ENCODE results near the gene SFXN2.
A peak's percentile ranks its signal among the peaks of the same experiment; 100 is the strongest.
"Not testable (repeated sequence)": the region's sequence is repeated elsewhere in the genome, so short reads cannot be mapped to it uniquely, and the experiment has no call there.

SFXN2 gene

DNA sequence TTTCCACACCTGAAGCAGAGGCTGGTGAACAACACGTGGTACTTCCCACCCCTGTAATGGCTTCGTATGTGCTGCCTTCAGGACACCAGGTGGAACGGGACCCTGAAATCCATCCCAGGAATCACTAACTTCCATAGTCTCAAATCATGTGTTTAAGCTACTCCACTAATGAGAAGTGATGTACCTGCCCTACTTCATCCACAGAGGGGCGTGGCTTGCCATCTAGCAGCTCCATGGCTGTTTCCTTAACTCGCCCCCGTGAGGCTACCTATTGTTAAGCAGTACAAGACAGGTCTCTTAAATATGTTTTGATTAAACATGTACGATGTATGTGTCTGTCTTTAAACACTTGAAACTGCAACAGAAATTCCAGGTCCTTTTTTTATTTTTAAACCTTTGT, 32.0 kb upstream of the SFXN2 start:
- DNase-seq, result no peak

DNA sequence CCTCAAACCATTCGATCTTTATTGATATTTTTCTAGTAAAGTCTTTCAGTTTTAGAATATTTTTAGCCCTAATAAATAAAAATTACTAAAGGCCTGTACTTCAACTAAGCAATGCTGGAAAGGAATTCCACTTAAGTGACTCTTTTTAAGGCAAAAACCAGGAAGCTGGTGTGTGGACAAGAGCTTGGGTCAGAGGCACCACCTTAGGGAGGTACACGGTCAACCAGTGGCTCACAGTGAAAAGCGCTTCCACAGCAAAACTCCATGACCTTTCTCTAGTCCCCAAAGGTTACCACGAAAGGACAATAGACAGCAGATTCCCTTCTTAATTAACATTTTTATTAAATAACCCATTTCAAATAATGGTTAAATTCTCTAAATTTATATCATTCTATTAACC, 31.5 kb upstream of the SFXN2 start:
- no peak for DNase-seq

DNA sequence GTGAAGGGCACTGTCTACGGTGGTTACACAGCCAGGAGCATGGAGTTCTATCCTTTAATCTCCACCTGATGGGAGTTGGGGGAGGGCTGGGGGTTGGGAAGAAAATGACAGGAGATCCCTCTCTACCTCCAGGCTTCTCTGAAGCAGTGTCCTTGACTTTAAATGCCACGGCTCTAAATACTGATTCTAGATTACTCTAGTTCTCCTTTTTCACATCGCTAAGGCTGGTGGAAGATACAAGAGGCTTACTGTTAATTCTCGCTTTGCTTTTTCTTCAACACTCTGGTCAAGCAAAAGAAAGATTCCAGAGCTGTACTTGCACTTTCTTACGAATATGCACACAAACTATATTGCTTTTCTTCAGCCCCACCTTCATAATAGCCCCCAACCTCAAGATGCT, 30.7 kb upstream of the SFXN2 start:
- no peak for DNase-seq

DNA sequence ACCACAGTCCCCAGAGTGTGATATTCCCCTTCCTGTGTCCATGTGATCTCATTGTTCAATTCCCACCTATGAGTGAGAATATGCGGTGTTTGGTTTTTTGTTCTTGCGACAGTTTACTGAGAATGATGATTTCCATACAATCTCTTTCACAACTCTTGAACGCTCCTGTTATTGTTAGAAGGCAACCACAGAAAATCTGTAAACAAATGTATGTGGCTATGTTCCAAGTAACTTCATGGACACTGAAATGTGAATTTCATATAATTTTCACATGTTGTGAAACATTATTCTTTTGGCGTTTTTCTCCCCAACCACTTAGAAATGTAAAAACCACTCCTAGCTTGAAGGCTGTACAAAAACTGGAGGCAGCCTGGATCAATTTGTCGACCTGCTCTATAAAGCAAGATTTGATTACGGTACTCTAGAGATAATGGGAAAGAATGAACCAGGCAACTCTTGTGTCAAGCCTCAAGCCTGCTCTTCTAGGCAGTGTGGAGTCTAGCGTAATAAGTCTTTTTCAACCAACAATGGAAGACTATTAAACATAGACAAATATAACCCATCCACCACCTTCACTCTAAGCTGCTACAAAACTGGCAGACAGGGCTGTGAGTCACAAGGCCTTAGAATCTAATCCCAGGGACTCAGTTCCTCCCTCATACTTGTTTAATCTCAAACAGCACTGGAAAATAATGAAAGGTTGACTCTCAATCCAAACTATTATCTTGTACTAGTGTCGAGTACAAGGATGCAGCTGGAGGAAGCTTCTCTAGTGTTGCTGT, 23.0 kb upstream of the SFXN2 start:
- DNase-seq, result no peak

DNA sequence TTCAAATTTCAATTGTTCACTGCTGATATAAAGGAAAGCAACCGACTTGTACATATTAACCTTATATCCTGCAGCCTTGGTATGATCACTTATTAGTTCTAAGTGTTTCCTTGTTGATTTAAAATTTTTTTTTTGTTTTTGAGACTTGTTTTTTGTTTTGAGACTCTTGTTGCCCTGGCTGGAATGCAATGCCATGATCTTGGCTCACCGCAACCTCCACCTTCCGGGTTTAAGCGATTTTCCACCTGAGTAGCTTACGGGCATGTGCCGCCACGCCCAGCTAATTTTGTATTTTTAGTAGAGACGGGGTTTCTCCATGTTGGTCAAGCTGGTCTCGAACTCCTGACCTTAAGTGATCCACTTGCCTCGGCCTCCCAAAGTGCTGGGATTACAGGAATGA, 19.0 kb upstream of the SFXN2 start:
- DNase-seq, result not testable (repeated sequence)

DNA sequence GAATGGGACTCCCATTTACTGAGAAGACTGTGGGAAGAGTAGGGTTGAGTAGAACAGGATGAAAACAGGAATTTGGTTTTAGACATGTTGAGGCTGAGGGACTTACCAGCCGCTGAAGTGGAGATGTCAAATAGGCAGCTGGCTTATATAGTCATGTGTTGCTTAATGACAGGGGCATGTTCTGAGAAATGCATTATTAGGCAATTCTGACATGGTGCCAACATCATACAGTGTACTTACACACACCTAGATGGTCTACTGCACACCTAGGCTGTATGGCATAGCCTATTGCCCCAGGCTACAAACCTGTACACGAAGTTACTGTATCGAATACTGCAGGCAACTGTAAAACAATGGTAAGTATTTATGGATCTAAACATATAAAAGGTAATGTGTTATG, 17.7 kb upstream of the SFXN2 start:
- DNase-seq, result no peak

DNA sequence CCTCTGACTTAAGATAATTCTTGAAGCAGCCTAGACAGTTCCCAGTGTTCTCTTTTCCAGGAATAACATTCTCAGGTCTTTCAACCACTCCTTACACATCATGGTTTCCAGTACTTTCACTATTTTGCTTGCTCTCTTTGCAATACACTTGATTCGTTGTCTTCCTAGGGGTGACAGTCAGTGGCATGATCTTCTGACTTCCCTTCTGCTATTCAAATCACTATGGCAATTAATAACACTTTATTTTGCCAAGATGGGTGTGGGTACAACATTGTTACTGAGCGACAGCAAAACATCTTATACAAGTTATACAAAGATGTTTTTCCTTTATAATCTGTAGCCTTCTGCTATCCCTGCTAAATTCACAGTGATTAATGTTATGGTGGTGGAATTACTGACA, 15.5 kb upstream of the SFXN2 start:
- no peak for DNase-seq

DNA sequence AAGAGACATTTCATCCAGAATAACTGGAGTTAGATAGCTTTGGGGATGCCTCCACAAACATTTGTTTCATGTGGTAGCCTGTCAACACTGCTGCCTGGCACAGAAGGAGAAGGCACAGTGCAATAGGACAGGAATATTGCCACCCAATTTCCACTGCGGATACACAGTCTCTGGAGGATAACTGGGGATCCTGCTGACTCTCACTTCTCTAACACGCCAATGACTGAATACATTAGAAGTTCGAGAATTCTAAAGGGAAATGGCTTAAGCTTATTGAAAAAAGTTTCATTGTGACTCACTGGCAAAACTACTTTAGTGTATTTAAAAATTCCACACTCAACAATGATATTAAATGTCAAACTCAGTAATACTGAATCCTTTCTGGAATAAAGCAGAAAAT, 13.2 kb upstream of the SFXN2 start:
- no peak for DNase-seq

DNA sequence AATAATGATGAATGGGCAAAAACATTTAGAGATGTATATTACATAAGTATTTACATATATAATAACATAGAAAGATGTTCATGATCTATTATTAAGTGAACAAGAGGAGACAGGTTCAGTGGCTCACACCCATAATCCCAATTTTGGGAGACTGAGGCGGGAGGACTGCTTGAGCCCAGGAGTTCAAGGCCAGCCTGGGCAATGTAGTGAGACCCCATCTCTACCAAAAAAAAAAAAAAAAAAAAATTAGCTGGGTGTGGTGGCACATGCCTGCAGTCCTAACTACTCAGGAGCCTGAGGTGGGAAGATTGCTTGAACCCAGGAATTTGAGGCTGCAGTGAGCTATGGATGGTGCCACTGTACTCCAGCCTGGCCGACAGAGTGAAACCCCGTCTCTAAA, 12.6 kb upstream of the SFXN2 start:
- DNase-seq, result no peak

DNA sequence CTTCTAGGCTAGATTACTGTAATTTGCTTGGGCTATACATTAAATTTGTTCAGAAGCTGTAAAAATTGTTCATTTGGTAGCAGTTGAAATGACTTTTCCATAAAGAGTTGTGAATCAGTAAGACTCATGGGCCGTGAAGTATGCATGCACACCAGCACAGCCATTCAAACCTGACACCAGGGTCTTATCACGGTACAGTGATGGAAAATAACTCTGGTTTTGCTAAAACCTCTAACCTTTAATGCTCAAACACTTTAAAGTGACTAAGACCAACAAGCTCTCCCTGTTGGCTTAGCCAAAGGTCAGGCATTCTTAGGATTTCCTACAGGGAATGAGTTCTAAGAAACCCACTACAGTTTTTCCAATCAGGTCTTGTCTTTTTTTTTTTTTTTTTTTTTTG, 11.7 kb upstream of the SFXN2 start:
- no peak for DNase-seq

DNA sequence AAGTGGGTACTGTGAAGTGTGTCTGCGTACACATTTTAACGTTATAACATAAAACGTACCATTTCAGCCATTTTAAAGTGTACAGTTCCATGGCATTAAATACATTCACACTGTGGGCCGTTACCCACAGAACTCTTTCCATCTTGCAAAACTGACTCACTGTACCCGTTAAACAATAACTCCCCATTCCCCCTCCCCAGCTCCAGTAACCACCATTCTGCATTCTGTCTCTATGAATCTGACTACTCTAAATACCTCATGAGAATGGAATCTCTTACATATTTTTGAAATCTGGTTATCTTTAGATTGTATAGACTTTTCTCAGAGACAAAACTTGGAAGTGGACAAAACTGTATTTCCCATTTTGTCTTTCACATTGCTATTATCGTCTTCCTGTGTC, 9.5 kb upstream of the SFXN2 start:
- no peak for DNase-seq

DNA sequence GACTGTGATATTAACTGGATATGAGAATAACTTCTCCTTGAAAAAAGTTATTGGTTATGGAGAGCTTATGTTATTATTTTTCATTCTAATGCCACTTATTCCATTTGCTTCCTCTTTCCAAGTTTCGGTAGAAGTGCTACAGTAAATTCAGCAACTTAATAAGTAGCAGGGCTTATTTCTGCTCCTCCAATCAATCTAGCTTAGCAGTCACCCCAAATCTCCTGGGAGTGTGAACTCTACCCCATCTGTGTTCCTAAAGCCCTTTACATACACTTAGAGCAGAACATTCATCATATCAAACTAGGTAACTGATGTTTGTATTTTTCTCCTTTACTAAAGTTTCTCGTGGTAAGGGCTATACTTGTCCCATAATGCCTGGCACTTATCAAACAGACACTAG, 8.9 kb upstream of the SFXN2 start:
- no peak for DNase-seq

DNA sequence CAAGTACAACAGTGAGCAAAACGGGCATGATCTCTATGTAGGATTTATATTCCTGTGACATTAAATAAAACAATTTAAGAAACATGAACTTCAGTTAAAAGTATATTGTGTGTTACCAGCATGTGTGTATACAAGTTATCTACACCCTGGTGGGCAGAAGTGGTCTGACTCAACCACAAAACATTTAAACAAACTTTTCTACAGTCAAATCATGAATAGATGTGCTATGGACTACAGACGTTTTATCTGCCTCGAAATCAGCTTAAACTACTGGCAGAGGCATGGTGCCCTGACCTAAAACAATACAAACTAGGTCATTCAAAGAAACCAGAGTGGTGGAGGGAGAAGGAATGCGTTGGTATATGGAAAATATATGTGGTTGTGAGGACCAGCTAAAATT, 3.8 kb upstream of the SFXN2 start:
- no peak for DNase-seq

DNA sequence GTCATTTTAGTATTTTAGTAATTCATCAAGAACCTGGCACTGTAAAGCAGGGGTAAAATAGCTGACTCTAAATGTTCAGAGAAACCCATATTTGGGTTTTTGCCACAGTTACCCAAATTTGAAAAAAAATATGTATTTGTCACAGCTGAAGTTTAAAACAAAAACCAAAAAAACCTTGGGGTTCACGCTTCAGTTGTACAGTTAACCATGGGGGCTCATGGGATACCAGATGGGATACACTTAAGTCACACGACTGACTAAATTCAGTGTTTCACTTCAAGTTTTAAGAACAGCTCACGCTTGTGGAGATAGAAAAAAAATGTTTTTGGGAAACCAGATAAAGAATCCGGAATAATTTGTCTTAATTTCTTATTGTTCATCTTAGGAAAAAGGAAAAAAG, 2.3 kb upstream of the SFXN2 start:
- DNase-seq, result no peak

DNA sequence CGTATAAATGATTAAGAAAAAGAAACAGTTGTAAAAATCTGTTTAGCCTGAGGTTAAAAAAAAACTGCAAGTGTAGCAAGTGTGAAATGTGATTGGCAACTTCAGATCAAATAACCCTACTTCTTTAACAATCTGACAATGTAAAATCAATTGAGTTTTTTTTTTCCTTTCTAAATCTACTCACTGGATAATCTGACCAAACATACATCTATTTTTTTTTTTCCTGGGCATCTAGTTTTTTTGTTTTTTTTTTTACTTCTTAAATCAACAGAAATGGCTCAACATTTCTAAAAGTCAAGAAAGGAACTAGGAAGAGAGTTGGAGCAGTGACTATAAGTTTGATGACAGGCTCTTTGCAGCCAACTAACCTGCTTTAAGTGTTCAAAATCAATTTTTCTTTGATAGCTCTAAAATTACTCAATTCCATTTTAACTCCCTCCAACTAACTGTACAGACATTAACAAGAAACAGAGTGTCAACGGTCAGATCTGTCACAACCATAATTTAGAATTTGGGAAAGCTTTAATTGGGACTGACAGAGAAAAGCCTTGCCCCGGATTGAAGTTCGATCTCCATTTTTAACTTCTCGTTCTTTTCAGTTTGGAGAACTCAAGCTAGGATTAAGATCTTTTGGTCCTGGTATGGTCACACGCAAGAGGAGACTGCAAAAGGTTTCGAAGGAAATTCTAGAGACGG, 1.4 kb upstream of the SFXN2 start:
- no peak for DNase-seq

DNA sequence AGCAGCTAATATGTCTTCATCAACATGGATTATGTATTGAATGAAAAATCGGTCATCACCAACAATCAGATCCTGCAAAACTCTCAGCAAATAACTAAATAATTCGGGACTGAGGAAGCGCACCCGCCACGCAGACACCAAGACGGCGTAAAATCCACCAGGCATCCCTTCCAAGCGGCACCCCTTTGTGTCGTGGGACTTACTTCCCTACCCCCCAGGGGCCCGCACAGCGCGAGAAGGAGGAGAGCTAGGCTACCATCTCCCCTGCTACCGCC, 960 bp upstream of the SFXN2 start:
- DNase-seq, result no peak

DNA sequence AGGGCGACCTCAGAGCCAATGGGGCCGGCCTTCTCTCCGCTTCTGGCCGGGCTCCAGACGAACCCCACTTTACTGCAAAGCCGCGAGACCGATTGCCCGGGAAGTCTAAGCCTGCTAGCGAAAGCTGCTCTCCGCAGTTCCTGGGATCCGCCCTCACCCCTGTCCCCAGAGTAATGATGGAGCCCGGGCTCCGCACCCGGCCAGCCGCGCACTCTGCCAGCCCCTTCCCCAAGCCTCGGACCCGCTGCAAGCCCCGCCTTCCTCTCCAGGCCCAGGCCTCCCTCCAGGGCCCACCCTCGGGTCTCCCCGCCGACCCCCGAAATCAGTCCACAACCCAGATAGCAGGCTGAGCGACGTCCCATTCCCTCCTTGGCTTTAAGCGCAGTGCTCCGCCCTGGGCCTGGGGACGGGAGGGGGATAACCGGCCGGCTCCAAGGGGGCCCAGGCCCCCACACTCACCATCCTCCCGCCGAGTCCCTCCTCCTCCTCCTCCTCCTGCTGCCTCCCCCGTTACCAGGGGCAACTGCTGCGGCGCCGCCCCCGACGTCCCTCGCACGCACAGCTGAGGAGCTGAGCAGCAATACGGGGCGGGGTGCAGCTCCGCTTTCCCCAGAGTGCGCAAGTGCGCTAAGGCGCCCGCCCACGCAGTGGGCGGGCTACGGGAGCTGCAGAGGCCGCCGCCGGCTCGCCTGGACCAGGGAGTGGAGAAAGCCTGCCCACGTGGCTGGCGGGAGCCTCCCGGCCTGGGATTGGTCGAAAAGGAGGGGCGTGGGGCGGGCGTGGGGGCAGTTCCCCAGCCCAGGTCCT, 419 bp upstream of the SFXN2 start, which contains the start of gene ARL3:
TSS of gene ARL3 (minus strand) at position 584 of the 807 bp plus-strand sequence. CDS start at position 462, 122 bp downstream.
- peak; percentile 90 for DNase-seq

DNA sequence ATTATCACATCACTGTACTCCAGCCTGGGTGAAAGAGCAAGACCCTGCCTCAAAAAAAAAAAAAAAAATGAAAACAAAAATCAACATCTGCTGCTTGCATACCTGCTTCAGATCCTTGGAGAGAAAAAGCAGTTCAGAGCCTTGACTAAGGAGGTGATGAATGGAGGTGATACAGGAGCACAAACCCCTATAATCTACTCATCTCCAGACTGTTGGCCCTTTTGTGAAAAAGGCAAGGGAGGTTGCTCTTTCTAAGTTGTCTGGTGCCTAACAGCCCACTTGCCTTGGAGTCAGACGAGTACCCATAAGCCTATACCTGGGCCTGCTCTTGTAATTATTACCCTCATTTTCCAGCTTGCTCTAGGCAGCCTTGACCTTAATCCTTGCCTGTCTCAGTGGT, 1.4 kb downstream of the SFXN2 start:
- DNase-seq, result no peak

DNA sequence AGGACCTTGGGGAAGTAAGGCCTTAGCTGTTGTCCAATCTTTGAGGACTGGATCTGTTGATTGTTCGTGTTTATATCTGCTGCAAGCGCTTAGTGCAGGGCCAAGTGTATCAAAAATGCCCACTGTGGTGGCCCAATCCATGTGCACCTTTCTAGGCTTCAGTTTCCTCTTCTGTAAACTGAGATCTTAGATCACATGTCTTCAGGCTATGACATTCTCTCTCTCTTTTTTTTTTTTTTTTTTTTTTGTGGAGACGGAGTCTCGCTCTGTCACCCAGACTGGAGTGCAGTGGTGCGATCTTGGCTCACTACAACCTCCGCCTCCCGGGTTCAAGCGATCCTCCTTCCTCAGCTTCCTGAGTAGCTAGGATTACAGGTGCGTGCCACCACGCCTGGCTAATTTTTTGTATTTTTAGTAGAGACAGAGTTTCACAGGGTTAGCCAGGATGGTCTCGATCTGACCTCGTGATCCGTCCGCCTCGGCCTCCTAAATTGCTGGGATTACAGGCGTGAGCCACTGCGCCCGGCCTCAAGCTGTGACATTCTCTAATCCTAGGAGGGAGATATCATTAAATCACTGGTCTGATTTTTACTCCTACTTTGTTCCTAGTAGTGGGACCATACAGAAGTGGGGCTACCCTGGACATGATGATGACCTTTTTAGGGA, 2.6 kb downstream of the SFXN2 start:
- not testable (repeated sequence) for DNase-seq

DNA sequence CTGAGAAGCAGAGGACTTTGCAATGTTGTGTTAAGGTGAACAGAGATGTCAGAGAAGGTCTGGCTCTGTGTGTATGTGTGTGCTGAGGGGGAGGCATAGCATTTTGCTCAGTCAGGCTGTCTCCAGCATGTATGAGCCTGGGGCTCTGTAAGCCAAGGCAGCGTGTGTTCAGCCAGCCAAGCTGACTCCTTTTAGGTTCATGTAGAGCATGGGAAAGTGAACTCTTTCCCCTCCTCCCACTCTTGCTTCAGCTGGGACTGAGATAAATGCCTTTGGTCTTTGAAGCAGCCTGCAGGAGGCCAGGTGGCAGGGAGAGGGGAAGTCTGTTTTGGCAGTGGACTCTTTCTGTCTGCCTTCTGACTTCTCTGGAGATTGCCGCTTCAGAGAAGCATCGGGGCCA, 3.8 kb downstream of the SFXN2 start:
- DNase-seq, result no peak

DNA sequence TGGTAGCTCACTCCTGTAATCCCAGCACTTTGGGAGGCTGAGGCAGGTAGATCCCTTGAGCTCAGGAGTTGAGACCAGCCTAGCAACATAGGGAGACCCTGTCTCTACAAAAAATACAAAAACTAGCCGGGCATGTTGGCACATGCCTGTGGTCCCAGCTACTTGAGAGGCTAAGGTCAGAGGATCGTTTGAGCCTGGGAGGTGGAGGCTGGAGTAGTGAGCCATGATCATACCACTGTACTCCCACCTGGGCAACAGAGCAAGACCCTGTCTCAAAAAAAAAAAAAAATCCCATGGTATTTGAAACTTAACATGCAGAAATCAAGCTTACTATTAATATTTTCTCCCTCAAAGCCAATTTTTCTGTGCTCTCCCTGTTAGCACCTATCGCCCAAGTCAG, 5.9 kb downstream of the SFXN2 start:
- no peak for DNase-seq

DNA sequence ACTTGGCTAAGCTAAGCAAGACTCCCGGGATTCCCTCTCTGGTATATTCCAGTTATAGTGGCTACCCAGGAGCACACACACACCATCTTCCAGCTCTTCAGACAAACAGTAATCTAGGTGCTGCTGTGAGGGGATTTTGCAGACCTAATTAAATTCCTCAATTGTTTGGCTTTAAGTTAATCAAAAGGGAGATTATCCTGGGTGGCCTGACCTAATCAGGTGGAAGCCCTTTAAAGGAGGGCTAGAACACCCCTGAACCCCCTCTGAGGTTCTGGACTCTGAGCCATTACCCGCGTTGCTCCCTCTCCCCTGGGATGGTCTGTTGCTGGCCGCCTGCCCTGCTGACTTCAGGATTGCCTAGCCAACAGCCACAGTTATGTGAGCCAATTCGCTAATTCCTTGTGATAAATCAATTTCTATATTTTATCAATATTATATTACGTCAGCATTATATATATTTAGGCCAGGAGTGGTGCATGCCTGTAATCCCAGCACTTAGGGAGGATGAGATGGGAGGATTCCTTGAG, 6.4 kb downstream of the SFXN2 start:
- no peak for DNase-seq

DNA sequence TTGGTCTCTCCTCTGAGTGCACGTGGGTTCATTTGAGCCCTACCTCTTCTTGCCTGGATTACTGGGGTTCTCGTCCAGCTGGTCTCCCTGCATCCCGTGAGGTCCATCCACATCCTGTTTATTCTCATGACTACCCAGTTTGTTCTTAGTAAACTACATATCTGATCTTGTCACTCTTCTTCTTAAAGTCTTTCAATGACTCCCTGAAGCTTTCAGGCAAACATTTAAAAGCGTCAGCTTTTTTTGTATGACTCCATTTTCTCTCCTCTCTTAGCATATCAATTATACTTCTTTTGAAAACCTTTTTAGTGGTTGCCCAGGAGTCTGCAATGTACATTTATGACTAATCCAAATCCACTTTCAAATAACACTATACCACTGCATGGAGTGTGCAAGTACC, 7.5 kb downstream of the SFXN2 start:
- DNase-seq, result no peak
